K562 (cell line): ENCODE measurements around the gene KLRC4. TPM values are rescaled to one million over a fixed set of nuclear protein-coding genes. Genes with fewer than 3 reads are reported as not detected.

Experiments
- ESRRB ChIP-seq: fragments of 250-450 bp; sonication (Bioruptor Pico); IDR thresholded peaks from 2 replicates; pipeline ENCODE4 v1.5.0; 2020; ENCODE audit warnings: mild to moderate bottlenecking, moderate library complexity, borderline replicate concordance
- NRF1 ChIP-seq, 2 experiments: fragments of 450-650 bp; IDR thresholded peaks in 1 of 2; conservative IDR thresholded peaks in 1 of 2; 2 replicates each; pipeline ENCODE4 v1.6.1; 2014; ENCODE audit warnings: mild to moderate bottlenecking in 2 of 2
- PCBP2 ChIP-seq: fragments of 200-400 bp; formaldehyde crosslinking; IDR thresholded peaks from 2 replicates; pipeline ENCODE4 v1.6.1; 2018; ENCODE audit warnings: low read length, low read depth, mild to moderate bottlenecking, moderate library complexity; ENCODE audit not compliant: poor library complexity, severe bottlenecking
- SAFB ChIP-seq: fragments of 200-400 bp; formaldehyde crosslinking; IDR thresholded peaks from 2 replicates; pipeline ENCODE4 v1.6.1; 2017; ENCODE audit warnings: low read depth, low read length, borderline replicate concordance
- polyA plus RNA-seq, 8 experiments: library from polyadenylated mRNA; depleted of rRNA in 4 of 8; stranded (reverse) in 5 of 8; unstranded in 3 of 8; fragments of >200 nt; fragmentation: Nextera tagmentation in 2 of 8; fragmentation: Illumina TruSeq in 1 of 8; extraction: Ambion mirVana in 2 of 8; extraction: Trizol in 1 of 8; gene quantifications; 2 replicates each; pipeline versions ENCODE4 v1.2.1 to v1.2.3, GENCODE V29; 2011 to 2014; ENCODE audit warnings: inconsistent platforms in 1 of 8, missing spikeins in 1 of 8
- total RNA-seq, 7 experiments: library from RNA; depleted of rRNA in 6 of 7; stranded (reverse); fragments of >200 nt in 6 of 7; fragmentation: Illumina TruSeq in 2 of 7; extraction: Trizol in 2 of 7; gene quantifications; 2 replicates each; pipeline versions ENCODE4 v1.2.1 to v1.2.3, GENCODE V29; 2011 to 2021; ENCODE audit warnings: low replicate concordance in 1 of 7
- TF ChIP-seq, protein P1 (sequence below): fragments of 250-450 bp; sonication (Bioruptor Pico); IDR thresholded peaks from 2 replicates; pipeline ENCODE4 v1.8.0; 2022; ENCODE audit warnings: moderate library complexity, mild to moderate bottlenecking, inconsistent platforms

Gene KLRC4
- total and polyA plus RNA-seq, 9 of the 15 experiments (the other 6 are each of a cell fraction or from before 2014, with no cell fraction given) = 0.17 TPM; not detected in 8

DNA sequence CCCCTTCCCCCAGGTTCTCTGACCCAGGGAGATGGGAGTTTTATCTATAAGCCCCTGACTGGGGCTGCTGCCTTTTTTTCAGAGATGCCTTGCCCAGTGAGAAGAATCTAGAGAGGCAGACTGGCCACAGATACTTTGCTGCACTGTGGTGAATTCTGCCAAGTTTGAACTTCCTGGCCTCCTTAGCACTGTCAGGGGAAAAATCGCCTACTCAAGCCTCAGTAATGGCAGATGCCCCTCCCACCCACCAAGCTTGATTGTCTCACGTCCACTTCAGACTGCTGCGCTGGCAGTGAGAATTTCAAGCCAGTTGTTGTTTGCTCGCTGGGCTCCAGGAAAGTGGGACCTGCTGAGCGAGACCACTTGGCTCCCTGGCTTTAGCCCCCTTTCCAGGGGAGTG, 51.4 kb downstream of the KLRC4 start (continued):
- TF ChIP-seq, protein P1, sequence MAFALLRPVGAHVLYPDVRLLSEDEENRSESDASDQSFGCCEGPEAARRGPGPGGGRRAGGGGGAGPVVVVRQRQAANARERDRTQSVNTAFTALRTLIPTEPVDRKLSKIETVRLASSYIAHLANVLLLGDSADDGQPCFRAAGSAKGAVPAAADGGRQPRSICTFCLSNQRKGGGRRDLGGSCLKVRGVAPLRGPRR (CRISPR knock-in tag) = no peak
- TF ChIP-seq NRF1 (conservative IDR thresholded peaks at IDR 0.05 in 1 of 2, IDR thresholded peaks at IDR 0.05 in 1 of 2) (no peak), PCBP2 (no peak), SAFB (no peak), ESRRB (CRISPR knock-in tag) (no peak)

Other genes starting within 250 kb of the KLRC4 start
Only the 7 nearest of the 10 such genes appear.
- 8.8 and 10.1 TPM in 2 replicates for gene GABARAPL1, start 196.9 kb downstream of the KLRC4 start, total RNA-seq (2014; rRNA removed)
- 11.6 and 15.3 TPM in 2 replicates for gene GABARAPL1, start 196.9 kb downstream of the KLRC4 start, total RNA-seq (2014; rRNA removed; fragmentation: Illumina TruSeq; extraction: Trizol)
- 5.5 TPM in 2 replicates for gene GABARAPL1, start 196.9 kb downstream of the KLRC4 start, total RNA-seq (2015; rRNA removed; fragmentation: Illumina TruSeq; extraction: Trizol)
- gene GABARAPL1, start 196.9 kb downstream of the KLRC4 start, total RNA-seq (2021) = 10.6 and 11.7 TPM in 2 replicates
- gene GABARAPL1, start 196.9 kb downstream of the KLRC4 start, polyA plus RNA-seq (2011; rRNA removed) = 11.0 and 15.7 TPM in 2 replicates
- 15.9 and 17.9 TPM in 2 replicates for gene GABARAPL1, start 196.9 kb downstream of the KLRC4 start, polyA plus RNA-seq (2014; fragmentation: Illumina TruSeq; extraction: Trizol)
- gene GABARAPL1, start 196.9 kb downstream of the KLRC4 start, polyA plus RNA-seq (2014; fragmentation: Nextera tagmentation; extraction: Ambion mirVana) = 1 to 10 TPM; 2.3 to 3.2 TPM
- 11.3 and 11.7 TPM in 2 replicates for gene GABARAPL1, start 196.9 kb downstream of the KLRC4 start, polyA plus RNA-seq (2014; rRNA removed)
- gene KLRD1, start 101.9 kb downstream of the KLRC4 start, total RNA-seq (2014; rRNA removed) = not detected in 2 replicates
- gene KLRD1, start 101.9 kb downstream of the KLRC4 start, total RNA-seq (2014; rRNA removed; fragmentation: Illumina TruSeq; extraction: Trizol) = not detected in 2 replicates
- gene KLRD1, start 101.9 kb downstream of the KLRC4 start, total RNA-seq (2015; rRNA removed; fragmentation: Illumina TruSeq; extraction: Trizol) = not detected in 2 replicates
- gene KLRD1, start 101.9 kb downstream of the KLRC4 start, total RNA-seq (2021) = not detected in 2 replicates
- gene KLRD1, start 101.9 kb downstream of the KLRC4 start, polyA plus RNA-seq (2011; rRNA removed) = not detected in 2 replicates
- not detected in 2 replicates for gene KLRD1, start 101.9 kb downstream of the KLRC4 start, polyA plus RNA-seq (2014; fragmentation: Illumina TruSeq; extraction: Trizol)
- not detected for gene KLRD1, start 101.9 kb downstream of the KLRC4 start, polyA plus RNA-seq (2014; fragmentation: Nextera tagmentation; extraction: Ambion mirVana)
- not detected in 2 replicates for gene KLRD1, start 101.9 kb downstream of the KLRC4 start, polyA plus RNA-seq (2014; rRNA removed)
- not detected in 2 replicates for gene KLRK1, start 19.7 kb downstream of the KLRC4 start, total RNA-seq (2014; rRNA removed)
- 0.07 TPM in 1 of 2 replicates, not detected in the other for gene KLRK1, start 19.7 kb downstream of the KLRC4 start, total RNA-seq (2014; rRNA removed; fragmentation: Illumina TruSeq; extraction: Trizol)
- gene KLRK1, start 19.7 kb downstream of the KLRC4 start, total RNA-seq (2015; rRNA removed; fragmentation: Illumina TruSeq; extraction: Trizol) = not detected in 2 replicates
- 0.09 TPM in 2 replicates for gene KLRK1, start 19.7 kb downstream of the KLRC4 start, total RNA-seq (2021)
- 0.06 and 0.11 TPM in 2 replicates for gene KLRK1, start 19.7 kb downstream of the KLRC4 start, polyA plus RNA-seq (2011; rRNA removed)
- 0.09 TPM in 1 of 2 replicates, not detected in the other for gene KLRK1, start 19.7 kb downstream of the KLRC4 start, polyA plus RNA-seq (2014; fragmentation: Illumina TruSeq; extraction: Trizol)
- gene KLRK1, start 19.7 kb downstream of the KLRC4 start, polyA plus RNA-seq (2014; fragmentation: Nextera tagmentation; extraction: Ambion mirVana) = under 1 TPM; 0.03 to 0.04 TPM
- not detected in 2 replicates for gene KLRK1, start 19.7 kb downstream of the KLRC4 start, polyA plus RNA-seq (2014; rRNA removed)
- gene KLRC3, start 10.8 kb upstream of the KLRC4 start, total RNA-seq (2014; rRNA removed) = 0.12 and 0.32 TPM in 2 replicates
- gene KLRC3, start 10.8 kb upstream of the KLRC4 start, total RNA-seq (2014; rRNA removed; fragmentation: Illumina TruSeq; extraction: Trizol) = 0.35 TPM in 1 of 2 replicates, not detected in the other
- not detected in 2 replicates for gene KLRC3, start 10.8 kb upstream of the KLRC4 start, total RNA-seq (2015; rRNA removed; fragmentation: Illumina TruSeq; extraction: Trizol)
- gene KLRC3, start 10.8 kb upstream of the KLRC4 start, total RNA-seq (2021) = not detected in 2 replicates
- gene KLRC3, start 10.8 kb upstream of the KLRC4 start, polyA plus RNA-seq (2011; rRNA removed) = 0.31 TPM in 1 of 2 replicates, not detected in the other
- gene KLRC3, start 10.8 kb upstream of the KLRC4 start, polyA plus RNA-seq (2014; fragmentation: Illumina TruSeq; extraction: Trizol) = 0.21 and 0.60 TPM in 2 replicates
- under 1 TPM in 1 of 2 experiments, not detected in 1; 0.15 TPM for gene KLRC3, start 10.8 kb upstream of the KLRC4 start, polyA plus RNA-seq (2014; fragmentation: Nextera tagmentation; extraction: Ambion mirVana)
- gene KLRC3, start 10.8 kb upstream of the KLRC4 start, polyA plus RNA-seq (2014; rRNA removed) = 0.09 TPM in 1 of 2 replicates, not detected in the other
- not detected in 2 replicates for gene KLRC2, start 26.3 kb upstream of the KLRC4 start, total RNA-seq (2014; rRNA removed)
- gene KLRC2, start 26.3 kb upstream of the KLRC4 start, total RNA-seq (2014; rRNA removed; fragmentation: Illumina TruSeq; extraction: Trizol) = not detected in 2 replicates
- gene KLRC2, start 26.3 kb upstream of the KLRC4 start, total RNA-seq (2015; rRNA removed; fragmentation: Illumina TruSeq; extraction: Trizol) = not detected in 2 replicates
- not detected in 2 replicates for gene KLRC2, start 26.3 kb upstream of the KLRC4 start, total RNA-seq (2021)
- not detected in 2 replicates for gene KLRC2, start 26.3 kb upstream of the KLRC4 start, polyA plus RNA-seq (2011; rRNA removed)
- gene KLRC2, start 26.3 kb upstream of the KLRC4 start, polyA plus RNA-seq (2014; fragmentation: Illumina TruSeq; extraction: Trizol) = not detected in 2 replicates
- not detected for gene KLRC2, start 26.3 kb upstream of the KLRC4 start, polyA plus RNA-seq (2014; fragmentation: Nextera tagmentation; extraction: Ambion mirVana)
- gene KLRC2, start 26.3 kb upstream of the KLRC4 start, polyA plus RNA-seq (2014; rRNA removed) = not detected in 2 replicates
- not detected in 2 replicates for gene KLRC1, start 43.6 kb upstream of the KLRC4 start, total RNA-seq (2014; rRNA removed)
- gene KLRC1, start 43.6 kb upstream of the KLRC4 start, total RNA-seq (2014; rRNA removed; fragmentation: Illumina TruSeq; extraction: Trizol) = not detected in 2 replicates
- not detected in 2 replicates for gene KLRC1, start 43.6 kb upstream of the KLRC4 start, total RNA-seq (2015; rRNA removed; fragmentation: Illumina TruSeq; extraction: Trizol)
- gene KLRC1, start 43.6 kb upstream of the KLRC4 start, total RNA-seq (2021) = not detected in 2 replicates
- not detected in 2 replicates for gene KLRC1, start 43.6 kb upstream of the KLRC4 start, polyA plus RNA-seq (2011; rRNA removed)
- not detected in 2 replicates for gene KLRC1, start 43.6 kb upstream of the KLRC4 start, polyA plus RNA-seq (2014; fragmentation: Illumina TruSeq; extraction: Trizol)
- not detected for gene KLRC1, start 43.6 kb upstream of the KLRC4 start, polyA plus RNA-seq (2014; fragmentation: Nextera tagmentation; extraction: Ambion mirVana)
- not detected in 2 replicates for gene KLRC1, start 43.6 kb upstream of the KLRC4 start, polyA plus RNA-seq (2014; rRNA removed)
- 2.3 and 2.9 TPM in 2 replicates for gene EIF2S3B, start 96.1 kb upstream of the KLRC4 start, total RNA-seq (2014; rRNA removed)
- gene EIF2S3B, start 96.1 kb upstream of the KLRC4 start, total RNA-seq (2014; rRNA removed; fragmentation: Illumina TruSeq; extraction: Trizol) = 5.1 and 6.0 TPM in 2 replicates
- gene EIF2S3B, start 96.1 kb upstream of the KLRC4 start, total RNA-seq (2015; rRNA removed; fragmentation: Illumina TruSeq; extraction: Trizol) = 1.3 and 2.1 TPM in 2 replicates
- gene EIF2S3B, start 96.1 kb upstream of the KLRC4 start, total RNA-seq (2021) = 0.64 and 1.3 TPM in 2 replicates
- 2.0 and 2.4 TPM in 2 replicates for gene EIF2S3B, start 96.1 kb upstream of the KLRC4 start, polyA plus RNA-seq (2011; rRNA removed)
- gene EIF2S3B, start 96.1 kb upstream of the KLRC4 start, polyA plus RNA-seq (2014; fragmentation: Illumina TruSeq; extraction: Trizol) = 2.1 and 2.8 TPM in 2 replicates
- gene EIF2S3B, start 96.1 kb upstream of the KLRC4 start, polyA plus RNA-seq (2014; fragmentation: Nextera tagmentation; extraction: Ambion mirVana) = under 1 TPM; 0.45 to 0.73 TPM
- gene EIF2S3B, start 96.1 kb upstream of the KLRC4 start, polyA plus RNA-seq (2014; rRNA removed) = 1.5 TPM in 2 replicates